Activated T-cell treated with anti-CD3 and anti-CD28 coated beads, Interleukin-2, amount 50 U/mL, for 4 hours (primary cell): ENCODE results near the gene KDM5D. TPM values are rescaled to one million over a fixed set of nuclear protein-coding genes. Genes with fewer than 3 reads are reported as not detected.

Experiments used
- ATAC-seq, 2 donors: fragments of 200-7000 bp; cut with Tn5 transposase; one replicate each; pipeline ENCODE4 v1.10.0; 2021
- DNase-seq: peaks from one replicate; pipeline ENCODE4 v3.0.0-alpha.2; 2020
- H3K27me3 Mint-ChIP-seq: one replicate; pipeline ENCODE4 v1.8.0; 2021; ENCODE audit warnings: low read depth, mixed read lengths
- H3K36me3 Mint-ChIP-seq: one replicate; pipeline ENCODE4 v1.8.0; 2022; ENCODE audit warnings: mixed read lengths; ENCODE audit not compliant: insufficient read depth
- H3K4me1 Mint-ChIP-seq: one replicate; pipeline ENCODE4 v1.8.0; 2021; ENCODE audit warnings: low read depth, mixed read lengths
- H3K4me3 Mint-ChIP-seq: one replicate; pipeline ENCODE4 v1.8.0; 2021; ENCODE audit warnings: mild to moderate bottlenecking, moderate library complexity, mixed read lengths
- H3K9me3 Mint-ChIP-seq: one replicate; pipeline ENCODE4 v1.8.0; 2021; ENCODE audit warnings: mixed read lengths
- total RNA-seq, 3 donors: library from RNA; stranded (reverse); gene quantifications; one replicate each; pipeline ENCODE4 v1.2.1, GENCODE V29; 2021

The KDM5D gene
- total RNA-seq = 10 to 100 TPM in 2 of 3 donors, under 1 TPM in 1; 0.08 to 35.9 (median 30.1) TPM

DNA sequence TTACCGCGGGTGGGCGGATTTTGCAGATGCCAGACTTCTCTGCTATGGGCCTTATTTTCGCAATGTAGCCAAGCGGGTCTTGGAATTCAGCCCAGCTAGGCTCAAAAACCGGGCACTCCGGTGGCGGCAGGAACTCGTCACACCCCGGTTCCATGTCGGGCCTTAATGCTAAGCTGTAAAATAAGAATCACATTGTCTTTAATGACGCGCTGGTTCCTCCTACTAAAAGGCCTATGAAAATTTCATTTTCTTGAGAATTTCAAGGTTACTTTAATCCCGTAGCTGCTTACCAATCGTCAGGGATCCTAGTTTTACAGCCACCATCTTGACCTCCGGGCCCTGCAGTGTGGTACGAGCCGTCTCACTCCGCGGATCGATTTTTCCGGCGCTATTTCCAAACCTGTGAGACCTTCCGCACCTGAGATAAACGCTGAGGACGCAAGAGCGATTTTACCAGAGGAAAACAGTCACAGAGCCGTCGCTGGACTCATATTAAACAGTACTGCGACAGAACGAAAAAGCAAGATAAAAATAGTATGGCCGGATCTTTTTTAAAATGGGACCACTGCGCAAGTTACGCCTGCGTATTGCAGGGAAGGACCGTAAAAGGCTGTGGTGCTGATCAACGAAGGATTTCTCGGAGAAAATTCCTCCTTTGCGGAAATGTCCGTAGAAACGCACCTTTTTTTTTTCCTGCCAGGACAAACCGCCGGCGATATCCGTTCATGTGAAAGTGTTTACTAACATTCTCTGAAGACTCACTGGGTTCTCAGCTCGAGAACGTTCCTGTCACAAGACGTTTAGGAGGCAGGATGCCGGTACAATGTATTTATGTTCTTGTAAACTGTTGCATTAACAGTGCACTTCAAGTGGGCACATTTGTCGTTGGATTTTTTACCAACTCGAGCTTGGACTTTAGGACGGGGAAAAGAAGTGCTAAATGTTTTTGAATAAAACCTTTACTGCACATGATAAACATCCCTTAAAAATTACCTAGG, at the start of gene KDM5D:
Gene KDM5D, minus strand, starts transcription at position 346 of the 998 bp plus-strand sequence. Its CDS starts 192 bp downstream, at position 154.
- no peak for DNase-seq
- peak in 1 of 2 donors; percentile 84 for ATAC-seq
- Mint-ChIP-seq H3K36me3 (peaks cover 21% of the 10 kb centered on the region), H3K27me3 (no peaks in the 10 kb centered on the region), H3K4me3 (peak within 1 kb of the TSS; percentile 95), H3K9me3 (no peaks in the 10 kb centered on the region), H3K4me1 (peaks cover 41% of the 10 kb centered on the region)

DNA sequence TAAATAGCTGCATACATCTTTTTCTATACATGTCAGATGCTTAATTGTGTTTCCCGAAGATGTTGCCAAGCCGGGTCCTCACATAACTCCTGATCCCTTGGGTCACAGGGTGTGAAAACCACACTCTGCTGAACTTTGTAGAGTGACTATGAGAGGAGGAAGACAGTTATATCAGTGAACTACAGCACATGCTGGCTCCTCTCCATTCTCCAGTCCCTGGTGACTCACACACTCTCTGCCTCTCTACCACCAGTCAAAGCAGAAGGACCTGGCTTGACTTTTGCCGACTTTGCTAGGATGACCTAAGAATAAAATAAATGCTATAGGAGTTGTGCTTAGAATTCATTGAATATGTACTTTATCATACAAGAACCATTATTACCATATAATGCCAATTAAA, 23.8 kb upstream of the KDM5D start:
- H3K4me1 Mint-ChIP-seq = no peaks in the 10 kb centered on the region
- H3K9me3 Mint-ChIP-seq = no peaks in the 10 kb centered on the region
- no peaks in the 10 kb centered on the region for H3K27me3 Mint-ChIP-seq
- no peak for DNase-seq
- H3K36me3 Mint-ChIP-seq = no peaks in the 10 kb centered on the region
- H3K4me3 Mint-ChIP-seq = no peak overlapping the region
- ATAC-seq = no peak

DNA sequence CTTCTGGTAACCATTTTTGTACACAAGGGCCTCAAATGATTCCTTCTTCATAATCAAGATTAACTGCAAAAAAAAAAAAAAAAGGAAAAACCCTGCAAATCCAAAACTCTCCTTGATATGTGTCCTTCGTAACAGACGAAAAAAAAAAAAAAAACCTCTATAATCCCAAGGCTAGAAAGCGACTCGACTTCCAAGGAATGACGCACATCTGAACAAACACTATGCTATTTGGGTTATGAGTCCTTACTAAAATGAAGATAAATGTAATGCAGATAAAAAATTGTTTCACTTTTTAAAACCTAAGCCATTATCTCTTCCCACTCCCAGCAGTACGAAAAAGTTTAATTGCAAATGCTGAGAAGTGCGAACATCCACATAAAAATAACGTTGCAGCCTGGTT, 1.2 kb downstream of the KDM5D start:
- no peaks in the 10 kb centered on the region for H3K27me3 Mint-ChIP-seq
- H3K36me3 Mint-ChIP-seq = peaks cover 25% of the 10 kb centered on the region
- H3K9me3 Mint-ChIP-seq = no peaks in the 10 kb centered on the region
- no peak for DNase-seq
- peak overlapping the region; percentile 95 for H3K4me3 Mint-ChIP-seq
- no peak for ATAC-seq
- peaks cover 48% of the 10 kb centered on the region for H3K4me1 Mint-ChIP-seq

GRCh38 chrY:19742153-19742552, 2.4 kb downstream of the KDM5D start:
- Mint-ChIP-seq H3K4me1 (peaks cover 46% of the 10 kb centered on the region), H3K4me3 (peak overlapping the region; percentile 95)

GRCh38 chrY:19734425-19734824, 10.1 kb downstream of the KDM5D start:
- H3K9me3 Mint-ChIP-seq = no peaks in the 10 kb centered on the region
- H3K4me1 Mint-ChIP-seq = peaks cover 17% of the 10 kb centered on the region
- no peak for DNase-seq
- no peaks in the 10 kb centered on the region for H3K27me3 Mint-ChIP-seq
- H3K36me3 Mint-ChIP-seq = peaks cover 35% of the 10 kb centered on the region
- no peak for ATAC-seq
- no peak overlapping the region for H3K4me3 Mint-ChIP-seq

More at GRCh38 chrY:19742153-19742552, 2.4 kb downstream of the KDM5D start:
- peak in 1 of 2 donors; percentile 55 for ATAC-seq
- DNase-seq = no peak
- no peaks in the 10 kb centered on the region for H3K27me3 Mint-ChIP-seq
- no peaks in the 10 kb centered on the region for H3K9me3 Mint-ChIP-seq
- peaks cover 27% of the 10 kb centered on the region for H3K36me3 Mint-ChIP-seq

GRCh38 chrY:19717950-19718349, 26.6 kb downstream of the KDM5D start:
- DNase-seq (no peak), ATAC-seq (no peak)
- H3K27me3 Mint-ChIP-seq = no peaks in the 10 kb centered on the region
- H3K9me3 Mint-ChIP-seq = no peaks in the 10 kb centered on the region
- no peak overlapping the region for H3K4me3 Mint-ChIP-seq
- peaks cover 41% of the 10 kb centered on the region for H3K36me3 Mint-ChIP-seq
- peaks cover 13% of the 10 kb centered on the region for H3K4me1 Mint-ChIP-seq

DNA sequence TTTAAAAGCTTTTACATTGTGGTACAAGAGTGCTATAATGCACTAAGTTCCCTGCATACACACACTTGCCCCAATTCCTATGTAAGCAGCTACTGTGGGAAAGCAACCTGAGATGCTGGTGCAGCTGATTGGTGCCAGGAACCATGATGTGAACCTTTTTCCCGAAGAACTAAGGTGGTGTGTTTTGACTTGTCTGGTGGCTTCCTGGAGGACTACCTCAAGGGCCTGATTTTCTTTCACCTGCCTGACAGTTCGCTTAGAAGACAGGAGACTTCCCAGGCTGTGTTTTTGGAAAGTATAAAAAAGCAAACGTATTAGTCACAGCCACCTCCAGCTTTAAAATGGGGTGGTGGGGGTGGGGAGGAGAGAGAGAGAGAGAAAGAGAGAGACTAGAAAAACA, 27.4 kb downstream of the KDM5D start:
- no peak for DNase-seq
- Mint-ChIP-seq H3K9me3 (no peaks in the 10 kb centered on the region), H3K27me3 (no peaks in the 10 kb centered on the region), H3K4me3 (no peak overlapping the region), H3K36me3 (peaks cover 39% of the 10 kb centered on the region), H3K4me1 (peaks cover 13% of the 10 kb centered on the region)
- no peak for ATAC-seq

DNA sequence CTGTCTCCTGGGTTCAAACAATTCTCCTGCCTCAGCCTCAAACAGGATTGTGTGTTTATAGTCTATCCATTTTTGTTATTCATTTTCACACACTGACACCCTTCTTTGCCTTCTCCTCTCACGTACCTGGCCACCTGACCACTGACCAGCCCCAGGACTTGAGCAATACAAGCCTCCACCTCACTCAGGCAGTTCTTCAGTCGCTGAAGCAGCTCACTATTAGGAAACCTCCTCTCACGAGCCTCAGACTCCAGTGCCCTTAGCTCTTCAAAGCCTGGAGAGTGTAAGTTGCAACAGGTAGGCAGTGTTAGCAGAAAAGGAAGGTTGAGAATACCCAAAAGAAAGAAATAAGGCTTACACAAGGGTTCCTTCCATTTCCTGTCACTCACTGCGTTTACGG, 29.3 kb downstream of the KDM5D start:
- no peak overlapping the region for H3K4me3 Mint-ChIP-seq
- peaks cover 37% of the 10 kb centered on the region for H3K36me3 Mint-ChIP-seq
- no peak for ATAC-seq
- H3K27me3 Mint-ChIP-seq = no peaks in the 10 kb centered on the region
- H3K4me1 Mint-ChIP-seq = peaks cover 11% of the 10 kb centered on the region
- no peak for DNase-seq
- no peaks in the 10 kb centered on the region for H3K9me3 Mint-ChIP-seq

DNA sequence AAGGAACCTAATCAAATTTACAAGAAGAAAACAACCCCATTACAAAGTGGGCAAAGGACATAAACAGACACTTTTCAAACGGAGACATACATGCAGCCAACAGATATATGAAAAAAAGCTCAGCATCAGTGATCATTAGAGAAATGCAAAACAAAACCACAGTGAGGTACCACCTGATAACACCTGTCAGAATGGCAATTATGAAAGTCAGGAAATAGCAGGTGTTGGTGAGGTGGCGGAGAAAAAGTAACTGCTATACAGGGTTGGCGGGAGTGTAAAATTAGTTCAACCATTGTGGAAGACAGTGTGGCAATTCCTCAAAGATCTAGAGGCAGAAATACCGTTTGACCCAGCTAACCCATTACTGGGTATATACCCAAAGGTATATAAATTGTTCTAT, 31.1 kb downstream of the KDM5D start:
- Mint-ChIP-seq H3K36me3 (peaks cover 39% of the 10 kb centered on the region), H3K27me3 (no peaks in the 10 kb centered on the region), H3K4me1 (peaks cover 11% of the 10 kb centered on the region), H3K4me3 (no peak overlapping the region), H3K9me3 (no peaks in the 10 kb centered on the region)
- no peak for ATAC-seq
- no peak for DNase-seq

GRCh38 chrY:19706273-19706672, 38.3 kb downstream of the KDM5D start:
- peaks cover 50% of the 10 kb centered on the region for H3K36me3 Mint-ChIP-seq
- DNase-seq = no peak
- no peaks in the 10 kb centered on the region for H3K27me3 Mint-ChIP-seq
- H3K4me1 Mint-ChIP-seq = no peaks in the 10 kb centered on the region
- H3K9me3 Mint-ChIP-seq = no peaks in the 10 kb centered on the region
- no peak for ATAC-seq
- no peak overlapping the region for H3K4me3 Mint-ChIP-seq

GRCh38 chrY:19698495-19698894, 46.0 kb downstream of the KDM5D start:
- Mint-ChIP-seq H3K36me3 (peaks cover 72% of the 10 kb centered on the region), H3K4me3 (no peak overlapping the region), H3K9me3 (peaks cover 22% of the 10 kb centered on the region), H3K4me1 (no peaks in the 10 kb centered on the region), H3K27me3 (no peaks in the 10 kb centered on the region)
- ATAC-seq = no peak
- no peak for DNase-seq

- Mint-ChIP-seq H3K27me3 (no peaks in the 10 kb centered on the region), H3K9me3 (peaks cover 11% of the 10 kb centered on the region), H3K4me1 (no peaks in the 10 kb centered on the region), H3K4me3 (no peak overlapping the region), H3K36me3 (no peaks in the 10 kb centered on the region)
- DNase-seq (no peak), ATAC-seq (no peak)
Measured at GRCh38 chrY:19680821-19681220, 63.7 kb downstream of the KDM5D start.
